ENCODE results near the gene GNAO1.
A peak's percentile ranks its signal among the peaks of the same experiment; 100 is the strongest.

The GNAO1 gene

GRCh38 chr16:56190677-56191155, 573 bp upstream of the GNAO1 start:
- no peak overlapping the region for H3K27ac ChIP-seq
- TF ChIP-seq CTCF (conservative IDR thresholded peaks at IDR 0.05; ENCODE audit: low read depth) = no peak
- ChIA-PET POLR2A (ENCODE audit: low non-redundant PET) (no interaction called here), CTCF (interaction anchor here (0.6 kb wide), 1 partner anchor 114 kb away, joined by 3 read pairs; no protein-coding TSS in a partner anchor)
- DNase-seq (ENCODE audit: low spot score) = no peak

- DNase-seq (ENCODE audit: low spot score) = no peak
- POLR2A ChIA-PET (ENCODE audit: low non-redundant PET) = no interaction called here
- TF ChIP-seq CTCF (conservative IDR thresholded peaks at IDR 0.05; ENCODE audit: low read depth) = no peak
- CTCF ChIA-PET = interaction anchor here (0.7 kb wide), 1 partner anchor 15 kb away, joined by 3 read pairs; no protein-coding TSS in a partner anchor
- no peak overlapping the region for H3K27ac ChIP-seq
Measured at GRCh38 chr16:56191835-56192634, 746 bp downstream of the GNAO1 start.

GRCh38 chr16:56192635-56192945, 1.3 kb downstream of the GNAO1 start:
- no peak for DNase-seq (ENCODE audit: low spot score)
- ChIA-PET CTCF (no interaction called here), POLR2A (ENCODE audit: low non-redundant PET) (no interaction called here)
- no peak overlapping the region for H3K27ac ChIP-seq
- TF ChIP-seq CTCF (conservative IDR thresholded peaks at IDR 0.05; ENCODE audit: low read depth) = no peak

- CTCF ChIA-PET = interaction anchor here (0.6 kb wide), 1 partner anchor 53 kb away, joined by 3 read pairs; no protein-coding TSS in a partner anchor
- TF ChIP-seq CTCF (conservative IDR thresholded peaks at IDR 0.05; ENCODE audit: low read depth) = no peak
- no peak overlapping the region for H3K27ac ChIP-seq
- POLR2A ChIA-PET (ENCODE audit: low non-redundant PET) = no interaction called here
- DNase-seq (ENCODE audit: low spot score) = no peak
Measured at GRCh38 chr16:56192986-56193945, 2.0 kb downstream of the GNAO1 start.

- CTCF ChIA-PET = interaction anchor here (0.6 kb wide), 1 partner anchor 117 kb away, joined by 3 read pairs; no protein-coding TSS in a partner anchor
- no peak overlapping the region for H3K27ac ChIP-seq
- peak; percentile 79 for DNase-seq (ENCODE audit: low spot score)
- no peak for TF ChIP-seq CTCF (conservative IDR thresholded peaks at IDR 0.05; ENCODE audit: low read depth)
- POLR2A ChIA-PET (ENCODE audit: low non-redundant PET) = no interaction called here
Measured at GRCh38 chr16:56193951-56194726, 2.9 kb downstream of the GNAO1 start.

GRCh38 chr16:56195151-56195550, 3.9 kb downstream of the GNAO1 start:
- CTCF ChIA-PET = no interaction called here
- POLR2A ChIA-PET (ENCODE audit: low non-redundant PET) = no interaction called here
- no peak for TF ChIP-seq CTCF (conservative IDR thresholded peaks at IDR 0.05; ENCODE audit: low read depth)
- no peak overlapping the region for H3K27ac ChIP-seq
- DNase-seq (ENCODE audit: low spot score) = no peak

Data from RWPE1 (cell line).